ENCODE data around the gene TIMM22.

TIMM22 gene

GRCh38 chr17:1050996-1051925, 54.3 kb downstream of the TIMM22 start:
- Histone ChIP-seq H3K4me1 (ENCODE audit: control insufficient read depth, insufficient read depth, low read length) (no peaks in the 10 kb centered on the region), H3K9ac (ENCODE audit: low read length) (no peak overlapping the region), H3K27me3 (ENCODE audit: control insufficient read depth, insufficient read depth, low read length) (no peaks in the 10 kb centered on the region), H3K9me3 (ENCODE audit: control insufficient read depth, low read length) (no peaks in the 10 kb centered on the region), H3K4me3 (ENCODE audit: low read length) (no peak overlapping the region), H3K36me3 (ENCODE audit: control insufficient read depth, insufficient read depth, low read length) (peaks cover 4% of the 10 kb centered on the region)

Data from mucosa of stomach (tissue), 1 donor.